Gastroesophageal sphincter (tissue), 3 donors: ENCODE measurements around the gene A1BG.

ENCODE experiments used
- CTCF ChIP-seq, 4 experiments: fragments of 200-600 bp in 2 of 4; fragments of 450-650 bp in 2 of 4; sonication (generic) in 1 of 4; IDR thresholded peaks; one replicate each; pipeline ENCODE4 v1.5.1; 2017 to 2019; ENCODE audit warnings: antibody characterized with exemption in 4 of 4, mild to moderate bottlenecking in 2 of 4, moderate library complexity in 2 of 4
- EP300 ChIP-seq: sonication (generic); formaldehyde crosslinking; IDR thresholded peaks from one replicate; pipeline ENCODE4 v1.6.1; 2017; ENCODE audit warnings: antibody characterized with exemption, mild to moderate bottlenecking

- TF ChIP-seq EP300 (no peak), CTCF (IDR thresholded peaks at IDR 0.05) (no peak)
These were observed 14.3 kb downstream of the A1BG start for GRCh38 chr19:58338825-58339558.
